Pons (tissue), 1 donor: ENCODE measurements around the gene SCAMP2.
"Not testable (repeated sequence)": the region's sequence is repeated elsewhere in the genome, so short reads cannot be mapped to it uniquely, and the experiment has no call there.

Source experiments
- DNase-seq: peaks from one replicate; pipeline ENCODE4 v3.0.0-alpha.2; 2016; ENCODE audit warnings: low spot score

The SCAMP2 gene

GRCh38 chr15:74873036-74873755 is at the start of gene SCAMP2:
SCAMP2 (minus strand) TSS chr15:74873365; CDS start chr15:74873255, 110 bp downstream.
- peak; percentile 96 for DNase-seq

GRCh38 chr15:74920456-74920855 is 47.3 kb upstream of the SCAMP2 start:
- no peak for DNase-seq

GRCh38 chr15:74917676-74918075 is 44.5 kb upstream of the SCAMP2 start:
- no peak for DNase-seq

- not testable (repeated sequence) for DNase-seq
Observed at GRCh38 chr15:74913799-74914198, 40.6 kb upstream of the SCAMP2 start.

GRCh38 chr15:74913041-74913440 is 39.9 kb upstream of the SCAMP2 start:
- no peak for DNase-seq

GRCh38 chr15:74908635-74909034 is 35.5 kb upstream of the SCAMP2 start:
- no peak for DNase-seq

- DNase-seq = no peak
Observed at GRCh38 chr15:74907163-74907870, 34.2 kb upstream of the SCAMP2 start.

GRCh38 chr15:74906450-74907162 is 33.4 kb upstream of the SCAMP2 start, which contains the start of gene FAM219B:
FAM219B (minus strand) TSS chr15:74906851; CDS start chr15:74906800, 51 bp downstream.
- DNase-seq = peak; percentile 88

GRCh38 chr15:74906067-74906449 is 32.9 kb upstream of the SCAMP2 start:
- no peak for DNase-seq

GRCh38 chr15:74904190-74904805 is 31.1 kb upstream of the SCAMP2 start:
- no peak for DNase-seq

GRCh38 chr15:74903676-74904075 is 30.5 kb upstream of the SCAMP2 start:
- DNase-seq = no peak

- DNase-seq = no peak
Observed at GRCh38 chr15:74902295-74903075, 29.3 kb upstream of the SCAMP2 start.

GRCh38 chr15:74901612-74902063 is 28.5 kb upstream of the SCAMP2 start:
- peak; percentile 58 for DNase-seq

GRCh38 chr15:74897300-74897701 is 24.1 kb upstream of the SCAMP2 start:
- no peak for DNase-seq

- DNase-seq = no peak
Observed at GRCh38 chr15:74896316-74896715, 23.2 kb upstream of the SCAMP2 start.

GRCh38 chr15:74895830-74896229 is 22.7 kb upstream of the SCAMP2 start:
- no peak for DNase-seq

GRCh38 chr15:74894383-74894782 is 21.2 kb upstream of the SCAMP2 start:
- not testable (repeated sequence) for DNase-seq

- DNase-seq = no peak
Observed at GRCh38 chr15:74893627-74894026, 20.5 kb upstream of the SCAMP2 start.

GRCh38 chr15:74892931-74893330 is 19.8 kb upstream of the SCAMP2 start:
- no peak for DNase-seq

GRCh38 chr15:74892313-74892712 is 19.1 kb upstream of the SCAMP2 start:
- DNase-seq = no peak

GRCh38 chr15:74891469-74891868 is 18.3 kb upstream of the SCAMP2 start:
- no peak for DNase-seq

- DNase-seq = no peak
Observed at GRCh38 chr15:74890665-74890960, 17.4 kb upstream of the SCAMP2 start.
